ES-I3 (cell line): Measurements from ENCODE around the gene PITPNC1.
"Not testable (repeated sequence)": the region's sequence is repeated elsewhere in the genome, so short reads cannot be mapped to it uniquely, and the experiment has no call there.

Experiments
- H3K36me3 ChIP-seq: 2 replicates; pipeline ENCODE4 v1.6.1; 2013; ENCODE audit warnings: mild to moderate bottlenecking, low read length, control low read depth, moderate library complexity; ENCODE audit not compliant: insufficient read depth
- H3K4me1 ChIP-seq: 2 replicates; pipeline ENCODE4 v1.6.1; 2013; ENCODE audit warnings: mild to moderate bottlenecking, control low read depth, low read length; ENCODE audit not compliant: insufficient read depth
- H3K9ac ChIP-seq: 2 replicates; pipeline ENCODE4 v1.6.1; 2013; ENCODE audit warnings: low read depth, mild to moderate bottlenecking, low read length, moderate library complexity
- H3K9me3 ChIP-seq: 2 replicates; pipeline ENCODE4 v1.6.1; 2013; ENCODE audit warnings: mild to moderate bottlenecking, low read length, moderate library complexity; ENCODE audit not compliant: control insufficient read depth, insufficient read depth

Gene PITPNC1

GRCh38 chr17:67615011-67615561 is 238.0 kb downstream of the PITPNC1 start:
- H3K9me3 ChIP-seq: no peaks in the 10 kb centered on the region
- H3K9ac ChIP-seq: no peak overlapping the region
- no peaks in the 10 kb centered on the region for H3K36me3 ChIP-seq
- H3K4me1 ChIP-seq: no peaks in the 10 kb centered on the region

- Histone ChIP-seq H3K9me3 (no peaks in the 10 kb centered on the region), H3K4me1 (no peaks in the 10 kb centered on the region), H3K9ac (no peak overlapping the region), H3K36me3 (no peaks in the 10 kb centered on the region)
These were observed 238.7 kb downstream of the PITPNC1 start for GRCh38 chr17:67615736-67616135.

GRCh38 chr17:67617304-67617899 is 240.3 kb downstream of the PITPNC1 start:
- Histone ChIP-seq H3K9ac (no peak overlapping the region), H3K4me1 (no peaks in the 10 kb centered on the region), H3K9me3 (no peaks in the 10 kb centered on the region), H3K36me3 (no peaks in the 10 kb centered on the region)

- Histone ChIP-seq H3K9me3 (no peaks in the 10 kb centered on the region), H3K4me1 (no peaks in the 10 kb centered on the region), H3K9ac (no peak overlapping the region), H3K36me3 (no peaks in the 10 kb centered on the region)
These were observed 242.5 kb downstream of the PITPNC1 start for GRCh38 chr17:67619555-67619954.

- Histone ChIP-seq H3K9ac (no peak overlapping the region), H3K4me1 (no peaks in the 10 kb centered on the region), H3K9me3 (no peaks in the 10 kb centered on the region), H3K36me3 (no peaks in the 10 kb centered on the region)
These were observed 243.0 kb downstream of the PITPNC1 start for GRCh38 chr17:67620088-67620487.

GRCh38 chr17:67620636-67621035 is 243.6 kb downstream of the PITPNC1 start:
- no peak overlapping the region for H3K9ac ChIP-seq
- no peaks in the 10 kb centered on the region for H3K36me3 ChIP-seq
- no peaks in the 10 kb centered on the region for H3K4me1 ChIP-seq
- H3K9me3 ChIP-seq: no peaks in the 10 kb centered on the region

- H3K36me3 ChIP-seq: no peaks in the 10 kb centered on the region
- no peaks in the 10 kb centered on the region for H3K9me3 ChIP-seq
- H3K9ac ChIP-seq: no peak overlapping the region
- peaks cover 5% of the 10 kb centered on the region; the same call in 1 of the 2 replicates for H3K4me1 ChIP-seq
These were observed 246.7 kb downstream of the PITPNC1 start for GRCh38 chr17:67623767-67624166.

- no peaks in the 10 kb centered on the region for H3K9me3 ChIP-seq
- no peaks in the 10 kb centered on the region for H3K36me3 ChIP-seq
- H3K9ac ChIP-seq: no peak overlapping the region
- peaks cover 5% of the 10 kb centered on the region; the same call in 1 of the 2 replicates for H3K4me1 ChIP-seq
These were observed 248.0 kb downstream of the PITPNC1 start for GRCh38 chr17:67624886-67625656.

- H3K9me3 ChIP-seq: no peaks in the 10 kb centered on the region
- H3K9ac ChIP-seq: no peak overlapping the region
- no peaks in the 10 kb centered on the region for H3K36me3 ChIP-seq
- H3K4me1 ChIP-seq: peaks cover 5% of the 10 kb centered on the region; the same call in 1 of the 2 replicates
These were observed 248.9 kb downstream of the PITPNC1 start for GRCh38 chr17:67625971-67626370.

- H3K9me3 ChIP-seq: no peaks in the 10 kb centered on the region
- H3K36me3 ChIP-seq: no peaks in the 10 kb centered on the region
These were observed 251.5 kb downstream of the PITPNC1 start for GRCh38 chr17:67628580-67629013.

GRCh38 chr17:67629971-67630320 is 252.9 kb downstream of the PITPNC1 start:
- Histone ChIP-seq H3K9me3 (no peaks in the 10 kb centered on the region), H3K36me3 (no peaks in the 10 kb centered on the region), H3K9ac (no peak overlapping the region), H3K4me1 (peaks cover 5% of the 10 kb centered on the region; the same call in 1 of the 2 replicates)

More at GRCh38 chr17:67628580-67629013, 251.5 kb downstream of the PITPNC1 start:
- Histone ChIP-seq H3K4me1 (peaks cover 5% of the 10 kb centered on the region; the same call in 1 of the 2 replicates), H3K9ac (no peak overlapping the region)

GRCh38 chr17:67630836-67631235 is 253.8 kb downstream of the PITPNC1 start:
- not testable (repeated sequence) for H3K9me3 ChIP-seq, H3K36me3 ChIP-seq, H3K9ac ChIP-seq, H3K4me1 ChIP-seq

GRCh38 chr17:67632141-67632540 is 255.1 kb downstream of the PITPNC1 start:
- Histone ChIP-seq H3K36me3 (no peaks in the 10 kb centered on the region), H3K4me1 (peaks cover 5% of the 10 kb centered on the region; the same call in 1 of the 2 replicates), H3K9me3 (no peaks in the 10 kb centered on the region), H3K9ac (no peak overlapping the region)

- Histone ChIP-seq H3K9ac (no peak overlapping the region), H3K36me3 (no peaks in the 10 kb centered on the region), H3K4me1 (no peaks in the 10 kb centered on the region; the same call in 1 of the 2 replicates), H3K9me3 (no peaks in the 10 kb centered on the region)
These were observed 256.7 kb downstream of the PITPNC1 start for GRCh38 chr17:67633751-67634211.

GRCh38 chr17:67635681-67636080 is 258.6 kb downstream of the PITPNC1 start:
- no peak overlapping the region for H3K9ac ChIP-seq
- no peaks in the 10 kb centered on the region for H3K4me1 ChIP-seq
- no peaks in the 10 kb centered on the region for H3K36me3 ChIP-seq
- H3K9me3 ChIP-seq: no peaks in the 10 kb centered on the region
